A673 (cell line): Measurements from ENCODE around the gene IFT20. TPM values are rescaled to one million over a fixed set of nuclear protein-coding genes. Genes with fewer than 3 reads are reported as not detected.

ENCODE experiments used
- BruUV-seq: library from RNA; stranded (reverse); fragments of 400-500 nt; replicated peaks from 2 replicates; lab custom pipeline; 2021; lab: Mats Ljungman, UMichigan
- CTCF ChIA-PET: fragments of 300-600 bp; sonication (Branson Sonifier 250); formaldehyde crosslinking; loops from one replicate; lab custom pipeline; 2022; ENCODE audit warnings: antibody characterized with exemption; lab: Charles Lee
- POLR2A ChIA-PET: fragments of 300-600 bp; sonication (Branson Sonifier 250); formaldehyde crosslinking; loops from one replicate; lab custom pipeline; 2022; ENCODE audit warnings: antibody characterized with exemption; ENCODE audit not compliant: low non-redundant PET; lab: Charles Lee
- DNase-seq: peaks from one replicate; pipeline ENCODE4 v3.0.0-alpha.2; 2015; ENCODE audit warnings: low spot score
- H3K27ac ChIP-seq: fragments of 200-600 bp; sonication (generic); 2 replicates; pipeline ENCODE4 v1.5.1; 2016; ENCODE audit warnings: mixed run types, low read depth, mild to moderate bottlenecking, mixed read lengths, antibody characterized with exemption, low read length; ENCODE audit not compliant: poor library complexity, severe bottlenecking
- H3K27me3 ChIP-seq: fragments of 200-600 bp; sonication (generic); replicated peaks from 2 replicates; pipeline ENCODE4 v1.6.1; 2017; ENCODE audit warnings: mixed run types, low read depth, mild to moderate bottlenecking, mixed read lengths, antibody characterized with exemption, low read length; ENCODE audit not compliant: insufficient read depth, poor library complexity
- H3K36me3 ChIP-seq: fragments of 200-600 bp; sonication (generic); 2 replicates; pipeline ENCODE4 v1.6.1; 2016; ENCODE audit warnings: mixed run types, mild to moderate bottlenecking, mixed read lengths, antibody characterized with exemption, low read length; ENCODE audit not compliant: insufficient read depth, poor library complexity, severe bottlenecking
- H3K4me1 ChIP-seq: fragments of 200-600 bp; sonication (generic); 2 replicates; pipeline ENCODE4 v1.6.1; 2017; ENCODE audit warnings: mixed run types, mild to moderate bottlenecking, mixed read lengths, antibody characterized with exemption, low read length; ENCODE audit not compliant: insufficient read depth, poor library complexity, severe bottlenecking
- H3K4me3 ChIP-seq: fragments of 200-600 bp; sonication (generic); 2 replicates; pipeline ENCODE4 v1.5.1; 2016; ENCODE audit warnings: low read depth, mixed run types, mild to moderate bottlenecking, mixed read lengths, low read length; ENCODE audit not compliant: poor library complexity, severe bottlenecking
- H3K9me3 ChIP-seq: fragments of 200-600 bp; sonication (generic); 2 replicates; pipeline ENCODE4 v1.6.1; 2016; ENCODE audit warnings: mixed run types, low read depth, mild to moderate bottlenecking, mixed read lengths, antibody characterized with exemption, low read length; ENCODE audit not compliant: poor library complexity, severe bottlenecking
- CTCF ChIP-seq: fragments of 300-800, 200-600 bp; sonication (generic); conservative IDR thresholded peaks from 2 replicates; pipeline ENCODE4 v1.5.1; 2017; ENCODE audit warnings: low read depth, mild to moderate bottlenecking, antibody characterized with exemption, low read length, moderate library complexity, mixed read lengths
- EZH2 ChIP-seq: fragments of 200-600 bp; sonication (generic); IDR thresholded peaks from 2 replicates; pipeline ENCODE4 v1.6.1; 2017; ENCODE audit warnings: borderline replicate concordance, low read depth, mild to moderate bottlenecking, mixed read lengths, antibody characterized with exemption, low read length; ENCODE audit not compliant: poor library complexity, severe bottlenecking
- intact Hi-C: fragments of 100-400 bp; cut with micrococcal nuclease; formaldehyde crosslinking; loops from one replicate; pipeline ENCODE4 v1.10.0; 2022; ENCODE audit not compliant: unreplicated experiment
- microRNA-seq: library from miRNA; unstranded; fragments of <30 nt; microRNA quantifications from one replicate; pipeline ENCODE4 v1.2.0, GENCODE V29; 2021
- total RNA-seq: library from RNA; stranded (reverse); gene quantifications from 2 replicates; pipeline ENCODE4 v1.2.3, GENCODE V29; 2021

IFT20 gene
- total RNA-seq, 1 experiment from 2014 or later, result 21.5 TPM

DNA sequence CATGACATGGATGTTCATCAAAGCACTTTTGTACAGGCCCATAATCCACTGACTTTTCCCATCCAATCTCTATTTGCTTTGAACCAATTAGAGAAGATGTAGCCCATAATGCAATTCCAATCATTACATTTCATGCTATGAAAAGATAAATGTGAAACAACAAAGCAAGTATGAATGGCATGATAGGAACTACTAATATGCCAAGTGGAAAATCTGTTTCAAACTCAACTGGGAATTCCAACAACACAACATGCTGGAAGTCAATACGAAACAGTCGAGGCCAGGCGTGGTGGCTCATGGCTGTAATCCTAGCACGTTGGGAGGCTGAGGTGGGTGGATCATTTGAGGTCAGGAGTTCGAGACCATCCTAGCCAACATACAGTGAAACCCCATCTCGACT, 55.9 kb downstream of the IFT20 start:
- no peaks in the 10 kb centered on the region for H3K27me3 ChIP-seq
- peaks cover 4% of the 10 kb centered on the region for H3K4me1 ChIP-seq
- POLR2A ChIA-PET, result no interaction called here
- CTCF ChIA-PET, result no interaction called here
- DNase-seq, result no peak
- no peak for TF ChIP-seq EZH2
- TF ChIP-seq CTCF, result no peak
- intact Hi-C loops, result no loop called here
- H3K9me3 ChIP-seq, result no peaks in the 10 kb centered on the region
- no TSS peak for BruUV-seq
- H3K36me3 ChIP-seq, result no peaks in the 10 kb centered on the region
- no peak overlapping the region for H3K27ac ChIP-seq
- H3K4me3 ChIP-seq, result no peak overlapping the region

Small RNAs within 50 kb of the gene (microRNA-seq; reads per million reads assigned to microRNA genes)
- 1.6 reads per million for gene MIR4723

Other genes with a start within 250 kb of the IFT20 start
- gene TMEM97, start 16.3 kb downstream of the IFT20 start, total RNA-seq, result 122 and 134 TPM in 2 replicates
- gene TNFAIP1, start 289 bp upstream of the IFT20 start, total RNA-seq, result 27.5 and 36.8 TPM in 2 replicates
- gene POLDIP2, start 22.1 kb upstream of the IFT20 start, total RNA-seq, result 115 TPM in 2 replicates
- not detected in 2 replicates for gene SEBOX, start 29.7 kb upstream of the IFT20 start, total RNA-seq
- gene VTN, start 34.8 kb upstream of the IFT20 start, total RNA-seq, result 0.26 TPM in 1 of 2 replicates, not detected in the other
- gene SARM1, start 36.2 kb upstream of the IFT20 start, total RNA-seq, result 37.7 and 47.1 TPM in 2 replicates
- gene SLC46A1, start 70.7 kb upstream of the IFT20 start, total RNA-seq, result 4.4 and 6.4 TPM in 2 replicates
- gene SLC13A2, start 138.2 kb upstream of the IFT20 start, total RNA-seq, result not detected in 2 replicates
- gene FOXN1, start 170.9 kb upstream of the IFT20 start, total RNA-seq, result not detected in 2 replicates
- gene UNC119, start 217.2 kb upstream of the IFT20 start, total RNA-seq, result 44.6 and 46.8 TPM in 2 replicates
- gene PIGS, start 236.1 kb upstream of the IFT20 start, total RNA-seq, result 51.6 and 64.8 TPM in 2 replicates
- 9.7 and 12.0 TPM in 2 replicates for gene ALDOC, start 241.4 kb upstream of the IFT20 start, total RNA-seq